Heart left ventricle (tissue), 13 donors: ENCODE measurements around the gene PDE11A.

Source experiments
- POLR2A ChIP-seq, 2 donors: fragments of 450-650 bp; IDR thresholded peaks; one replicate each; pipeline ENCODE4 v1.6.1; 2017; ENCODE audit warnings: antibody characterized with exemption in 2 of 2, mild to moderate bottlenecking in 2 of 2, moderate library complexity in 2 of 2
- TF ChIP-seq, protein P1 (sequence below), 12 donors: fragments of 200-600 bp; sonication (generic) in 4 of 12; IDR thresholded peaks; one replicate each; pipeline versions ENCODE4 v1.5.0 to v1.8.0; 2018 to 2022; ENCODE audit warnings: antibody characterized with exemption in 12 of 12, mild to moderate bottlenecking in 5 of 12
- donor health status: ischemic (EF 13 %, LVEDD 7.1; RV severe dilation, severe dysfunction).
- donor health status: DM: no; HTN: yes; CAD: no.
- donor health status: DM: no; HTN: no; CAD: no.
- donor health status: ischemic (EF 25% LVEDD 6.9; RV normal size, moderate dysfunction).
- donor health status: ischemic (EF 25% LVEDD 5.7; RV mildly dilated, moderate dysfunction).
- donor health status: ischemic (EF 35%, LVEDD 5.7; RV mildly dilated, moderate dysfunction).
- donor health status: nonischemic (EF 11% LVEDD 7.7; RV severe dilation, severe dysfunction).
- donor health status: DM: yes; HTN: yes; CAD: no.
- donor health status: PGD.
- donor health status: ischemic (EF 29% LVEDD 5.4; RV normal size, mild dysfunction).
- donor health status: nonischemic (EF 23%, LVEDD 6.1; RV moderate dilation, normal function).

DNA sequence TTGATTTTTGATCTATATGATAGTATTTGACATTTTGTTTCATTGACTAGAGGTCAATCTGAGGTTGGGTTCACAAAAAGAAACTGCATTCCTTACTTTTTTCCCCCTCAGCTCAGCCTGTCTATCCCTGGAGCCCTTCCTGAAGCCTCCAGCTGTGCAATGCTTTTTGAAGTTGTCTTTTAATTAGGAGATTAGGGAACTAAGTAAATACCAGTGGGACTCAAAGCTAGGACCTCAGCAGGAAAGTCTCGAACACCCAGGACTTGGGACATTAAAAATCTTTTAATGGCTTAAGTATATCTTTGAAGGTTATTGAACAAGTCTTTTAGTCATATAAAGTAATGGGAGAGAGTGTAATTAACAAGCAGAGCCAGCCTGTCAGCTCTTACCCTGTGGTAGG, 220.2 kb downstream of the PDE11A start:
- TF ChIP-seq, protein P1, sequence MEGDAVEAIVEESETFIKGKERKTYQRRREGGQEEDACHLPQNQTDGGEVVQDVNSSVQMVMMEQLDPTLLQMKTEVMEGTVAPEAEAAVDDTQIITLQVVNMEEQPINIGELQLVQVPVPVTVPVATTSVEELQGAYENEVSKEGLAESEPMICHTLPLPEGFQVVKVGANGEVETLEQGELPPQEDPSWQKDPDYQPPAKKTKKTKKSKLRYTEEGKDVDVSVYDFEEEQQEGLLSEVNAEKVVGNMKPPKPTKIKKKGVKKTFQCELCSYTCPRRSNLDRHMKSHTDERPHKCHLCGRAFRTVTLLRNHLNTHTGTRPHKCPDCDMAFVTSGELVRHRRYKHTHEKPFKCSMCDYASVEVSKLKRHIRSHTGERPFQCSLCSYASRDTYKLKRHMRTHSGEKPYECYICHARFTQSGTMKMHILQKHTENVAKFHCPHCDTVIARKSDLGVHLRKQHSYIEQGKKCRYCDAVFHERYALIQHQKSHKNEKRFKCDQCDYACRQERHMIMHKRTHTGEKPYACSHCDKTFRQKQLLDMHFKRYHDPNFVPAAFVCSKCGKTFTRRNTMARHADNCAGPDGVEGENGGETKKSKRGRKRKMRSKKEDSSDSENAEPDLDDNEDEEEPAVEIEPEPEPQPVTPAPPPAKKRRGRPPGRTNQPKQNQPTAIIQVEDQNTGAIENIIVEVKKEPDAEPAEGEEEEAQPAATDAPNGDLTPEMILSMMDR (IDR thresholded peaks at IDR 0.05) = no peak
- TF ChIP-seq POLR2A (IDR thresholded peaks at IDR 0.05) = no peak
